Right atrium auricular region (tissue), 2 donors: ENCODE measurements around the gene ZNF622. TPM values are rescaled to one million over a fixed set of nuclear protein-coding genes. Genes with fewer than 3 reads are reported as not detected.

Experiments
- DNase-seq: peaks from one replicate; pipeline ENCODE4 v3.0.0-alpha.2; 2019; ENCODE audit warnings: low spot score
- H3K27ac ChIP-seq, 2 donors: fragments of 200-600 bp; sonication (generic); 1 replicate in 1 of 2; 2 replicates in 1 of 2; pipeline ENCODE4 v1.5.1; 2016 to 2019
- H3K27me3 ChIP-seq, 2 donors: fragments of 200-600 bp; sonication (generic); one replicate each; pipeline versions ENCODE4 v1.5.1 to v1.6.0; 2017 to 2019
- H3K36me3 ChIP-seq: fragments of 200-600 bp; sonication (generic); one replicate; pipeline ENCODE4 v1.5.1; 2016
- H3K4me1 ChIP-seq, 2 donors: fragments of 200-600 bp; sonication (generic); one replicate each; pipeline versions ENCODE4 v1.5.1 to v1.6.0; 2017 to 2019
- H3K4me3 ChIP-seq, 2 donors: fragments of 200-600 bp; sonication (generic); 1 replicate in 1 of 2; 2 replicates in 1 of 2; pipeline ENCODE4 v1.5.1; 2017 to 2019; ENCODE audit warnings: mild to moderate bottlenecking in 1 of 2, moderate library complexity in 1 of 2
- H3K9me3 ChIP-seq, 2 donors: fragments of 200-600 bp; sonication (generic); one replicate each; pipeline ENCODE4 v1.5.1; 2019
- total RNA-seq, 2 donors: library from RNA; depleted of rRNA; stranded (reverse); fragments of >200 nt; gene quantifications; one replicate each; pipeline ENCODE4 v1.1.0, GENCODE V29; 2016
- TF ChIP-seq, protein P1 (sequence below), 2 donors: fragments of 200-600 bp; sonication (generic); IDR thresholded peaks; one replicate each; pipeline ENCODE4 v1.5.1; 2019; ENCODE audit warnings: antibody characterized with exemption in 2 of 2

ZNF622 gene
- total RNA-seq, 2 donors from 2014 or later: 36.7 to 54.9 TPM

DNA sequence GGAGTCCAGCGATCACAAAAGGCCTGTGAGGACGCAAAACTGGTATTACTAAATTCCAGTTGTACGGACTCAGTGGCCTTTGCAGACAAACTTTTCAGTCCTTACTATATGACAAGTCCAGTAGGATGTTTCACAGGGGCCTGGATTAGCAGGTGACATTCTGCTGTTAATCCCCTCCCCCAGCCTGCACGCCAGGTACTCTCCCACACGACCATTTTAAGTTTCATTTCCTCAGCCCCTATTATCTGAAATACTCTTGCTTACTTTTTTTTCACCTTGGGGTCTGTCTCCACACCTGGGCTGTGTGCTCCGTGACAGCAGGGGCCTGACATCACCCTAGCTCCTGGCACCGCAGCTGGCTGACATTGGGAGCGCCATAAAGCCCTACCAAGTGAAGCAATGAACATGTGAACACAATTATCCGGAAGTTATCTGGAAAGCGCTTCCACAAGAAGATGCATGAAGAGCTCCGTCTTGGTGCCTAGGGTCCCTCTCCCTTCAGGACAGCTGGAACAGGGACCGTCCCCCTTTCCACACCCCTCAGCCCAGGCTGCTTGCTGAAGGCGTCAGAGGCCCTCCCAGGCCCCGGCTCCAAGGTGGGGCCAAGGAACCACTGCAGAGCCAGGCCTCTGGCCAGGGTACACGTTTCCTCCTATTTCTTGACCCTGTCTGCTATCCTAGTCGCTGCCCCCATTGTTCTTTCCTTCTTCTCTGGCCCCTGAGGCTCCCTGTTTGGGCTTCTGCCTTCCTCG is 39.7 kb upstream of the ZNF622 start:
- H3K36me3 ChIP-seq: peaks cover 5% of the 10 kb centered on the region
- no peaks in the 10 kb centered on the region for H3K9me3 ChIP-seq
- no peaks in the 10 kb centered on the region for H3K27me3 ChIP-seq
- peak overlapping the region; percentile 48 to 53 for H3K4me3 ChIP-seq
- no peak for DNase-seq
- peaks cover 0 to 13% of the 10 kb centered on the region in 2 donors for H3K4me1 ChIP-seq
- TF ChIP-seq, protein P1, sequence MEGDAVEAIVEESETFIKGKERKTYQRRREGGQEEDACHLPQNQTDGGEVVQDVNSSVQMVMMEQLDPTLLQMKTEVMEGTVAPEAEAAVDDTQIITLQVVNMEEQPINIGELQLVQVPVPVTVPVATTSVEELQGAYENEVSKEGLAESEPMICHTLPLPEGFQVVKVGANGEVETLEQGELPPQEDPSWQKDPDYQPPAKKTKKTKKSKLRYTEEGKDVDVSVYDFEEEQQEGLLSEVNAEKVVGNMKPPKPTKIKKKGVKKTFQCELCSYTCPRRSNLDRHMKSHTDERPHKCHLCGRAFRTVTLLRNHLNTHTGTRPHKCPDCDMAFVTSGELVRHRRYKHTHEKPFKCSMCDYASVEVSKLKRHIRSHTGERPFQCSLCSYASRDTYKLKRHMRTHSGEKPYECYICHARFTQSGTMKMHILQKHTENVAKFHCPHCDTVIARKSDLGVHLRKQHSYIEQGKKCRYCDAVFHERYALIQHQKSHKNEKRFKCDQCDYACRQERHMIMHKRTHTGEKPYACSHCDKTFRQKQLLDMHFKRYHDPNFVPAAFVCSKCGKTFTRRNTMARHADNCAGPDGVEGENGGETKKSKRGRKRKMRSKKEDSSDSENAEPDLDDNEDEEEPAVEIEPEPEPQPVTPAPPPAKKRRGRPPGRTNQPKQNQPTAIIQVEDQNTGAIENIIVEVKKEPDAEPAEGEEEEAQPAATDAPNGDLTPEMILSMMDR (IDR thresholded peaks at IDR 0.05): no peak
- H3K27ac ChIP-seq: peak overlapping the region; percentile 78 to 92

DNA sequence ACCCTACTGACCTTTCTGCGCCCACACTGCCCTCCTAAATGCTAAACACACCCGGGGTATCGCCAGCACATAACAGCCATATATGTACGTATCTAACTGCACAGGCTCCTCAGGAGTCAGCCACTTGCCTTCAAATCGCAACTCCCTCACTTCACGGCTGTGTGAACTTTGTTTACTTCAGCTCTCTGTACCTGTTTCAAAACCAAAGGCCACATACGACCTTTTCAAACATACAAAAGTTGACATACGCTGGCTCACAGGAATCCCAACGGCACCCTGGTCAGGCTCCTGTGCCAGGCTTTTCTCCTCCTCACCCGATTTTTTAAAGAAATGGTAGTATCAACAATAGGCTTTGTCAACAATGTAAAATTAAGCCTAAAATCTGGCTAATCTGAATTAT is 39.0 kb upstream of the ZNF622 start:
- no peak for DNase-seq
- Histone ChIP-seq H3K36me3 (peaks cover 5% of the 10 kb centered on the region), H3K4me1 (peaks cover 0 to 18% of the 10 kb centered on the region in 2 donors), H3K27me3 (no peaks in the 10 kb centered on the region), H3K9me3 (no peaks in the 10 kb centered on the region), H3K27ac (peak overlapping the region in 1 of 2 donors; percentile 78), H3K4me3 (no peak overlapping the region)
- TF ChIP-seq, protein P1 (IDR thresholded peaks at IDR 0.05): no peak

DNA sequence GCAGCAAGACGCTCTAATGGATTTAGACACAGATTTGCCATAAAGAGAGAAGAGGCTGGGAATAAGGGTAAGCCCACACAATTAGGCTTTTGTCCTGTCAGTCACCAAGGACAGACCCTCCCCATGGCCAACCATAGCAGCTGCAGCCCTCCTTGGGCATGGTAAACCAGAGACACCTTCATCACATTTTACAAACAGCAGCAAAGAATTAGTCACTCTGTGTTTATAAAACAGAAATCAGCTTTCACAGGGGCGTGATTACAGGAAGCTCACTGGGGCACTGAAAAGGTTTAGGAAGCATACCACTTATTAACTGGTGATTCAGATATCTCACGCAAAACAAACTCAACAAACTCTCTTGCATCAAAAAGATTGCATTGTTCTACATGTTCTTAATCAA is 37.3 kb upstream of the ZNF622 start:
- Histone ChIP-seq H3K27ac (peak overlapping the region in 1 of 2 donors; percentile 5), H3K4me3 (no peak overlapping the region), H3K4me1 (peaks cover 0 to 7% of the 10 kb centered on the region in 2 donors), H3K9me3 (no peaks in the 10 kb centered on the region), H3K36me3 (peaks cover 5% of the 10 kb centered on the region), H3K27me3 (no peaks in the 10 kb centered on the region)
- TF ChIP-seq, protein P1 (IDR thresholded peaks at IDR 0.05): no peak
- no peak for DNase-seq

DNA sequence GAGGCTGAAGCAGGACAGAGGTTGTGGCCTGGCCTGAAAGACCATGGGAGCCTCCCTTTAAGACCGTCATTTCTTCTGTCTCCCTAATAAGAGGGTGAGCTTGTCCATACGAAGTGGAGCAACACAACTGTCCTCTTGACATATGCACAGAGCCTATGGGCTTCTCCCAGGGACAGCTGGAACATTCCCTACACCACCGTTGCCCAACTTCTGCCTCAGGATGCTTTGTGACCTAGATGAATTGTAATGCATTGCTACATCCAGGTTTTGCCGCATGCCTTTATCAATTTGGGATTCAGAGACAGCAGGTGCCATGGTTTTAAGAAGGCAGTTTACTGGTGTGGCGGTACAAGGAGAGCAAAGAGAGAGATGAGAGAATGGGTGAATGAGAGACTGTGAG is 34.4 kb upstream of the ZNF622 start:
- no peak for DNase-seq
- no peaks in the 10 kb centered on the region for H3K27me3 ChIP-seq
- no peak overlapping the region for H3K4me3 ChIP-seq
- no peak overlapping the region for H3K27ac ChIP-seq
- peaks cover 0 to 20% of the 10 kb centered on the region in 2 donors for H3K4me1 ChIP-seq
- peaks cover 5% of the 10 kb centered on the region for H3K36me3 ChIP-seq
- H3K9me3 ChIP-seq: peaks cover 0 to 17% of the 10 kb centered on the region in 2 donors
- TF ChIP-seq, protein P1 (IDR thresholded peaks at IDR 0.05): no peak

DNA sequence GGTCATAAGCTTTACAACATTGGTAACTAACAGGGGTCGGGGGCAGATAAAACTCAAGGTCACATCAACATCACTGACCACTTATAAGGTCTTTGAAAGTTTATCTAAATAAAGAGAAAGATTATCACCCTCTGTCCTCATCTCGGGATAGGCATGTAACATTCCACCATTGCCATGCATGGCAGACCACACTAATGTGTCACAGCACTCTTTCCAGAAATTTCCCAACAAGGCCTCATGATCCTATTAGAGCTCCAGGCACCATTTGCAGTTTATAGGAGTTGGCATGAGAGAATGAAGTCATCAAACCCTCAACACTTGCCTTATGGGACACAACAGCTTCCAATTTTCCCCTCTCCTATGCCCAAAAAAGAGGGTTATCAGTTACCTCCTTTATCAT is 31.9 kb upstream of the ZNF622 start:
- H3K9me3 ChIP-seq: peaks cover 0 to 19% of the 10 kb centered on the region in 2 donors
- H3K36me3 ChIP-seq: no peaks in the 10 kb centered on the region
- H3K4me1 ChIP-seq: peaks cover 0 to 39% of the 10 kb centered on the region in 2 donors
- TF ChIP-seq, protein P1 (IDR thresholded peaks at IDR 0.05): no peak
- H3K27me3 ChIP-seq: no peaks in the 10 kb centered on the region
- peak overlapping the region; percentile 13 to 58 for H3K27ac ChIP-seq
- no peak for DNase-seq
- H3K4me3 ChIP-seq: no peak overlapping the region
